ENCODE results near the gene CDHR3. TPM values are rescaled to one million over a fixed set of nuclear protein-coding genes. Genes with fewer than 3 reads are reported as not detected.

The CDHR3 gene
- total and polyA plus RNA-seq, 10 of the 15 experiments (the other 5 are each of a cell fraction or from before 2014, with no cell fraction given), result 0.06 to 0.11 TPM; not detected in 8

GRCh38 chr7:105972276-105972675 is 9.2 kb downstream of the CDHR3 start:
- FAIRE-seq, result no peak
- intact Hi-C loops (cut with micrococcal nuclease; ENCODE audit: unreplicated experiment), result no loop called here
- Histone ChIP-seq H4K20me1 (ENCODE audit: control insufficient read depth, insufficient read depth) (no peaks in the 10 kb centered on the region), H3K27me3 (replicated peaks in 1 of 2; ENCODE audit: control insufficient read depth in 2 of 2, insufficient read depth in 2 of 2, low read length in 1 of 2) (no peaks in the 10 kb centered on the region; a peak in 1 of 4 replicates), H3K4me3 (no peak overlapping the region), H3K27ac (ENCODE audit: control insufficient read depth, insufficient read depth) (no peak overlapping the region), H3K9me3 (replicated peaks; ENCODE audit: control insufficient read depth, insufficient read depth, low read length) (no peaks in the 10 kb centered on the region), H2AFZ (ENCODE audit: control insufficient read depth, low read depth, low read length) (no peak overlapping the region), H3K4me1 (ENCODE audit: control insufficient read depth, insufficient read depth, low read length) (no peaks in the 10 kb centered on the region), H3K4me2 (ENCODE audit: control insufficient read depth, insufficient read depth) (no peak overlapping the region), H3K36me3 (ENCODE audit: control insufficient read depth in 2 of 2, insufficient read depth in 2 of 2, low read length in 1 of 2) (no peaks in the 10 kb centered on the region), H3K79me2 (ENCODE audit: control insufficient read depth, insufficient read depth, low read length) (no peaks in the 10 kb centered on the region), H3K9ac (ENCODE audit: control insufficient read depth, insufficient read depth, low read length) (no peak overlapping the region)
- RAD21 ChIA-PET (ENCODE audit: unreplicated experiment), result no interaction called here
- 17% methylated on average over 4 of the region's 4 CpGs for whole genome bisulfite sequencing (ENCODE audit: insufficient coverage, insufficient replicate concordance, low lambda C conversion rate, missing lambda C conversion rate)
- POLR2A ChIA-PET, result no interaction called here
- DNase-seq (ENCODE audit: low read depth, low spot score), result no peak
- in situ Hi-C loops (cut with MboI), result no loop called here
- SMC1A ChIA-PET (ENCODE audit: uncharacterized antibody, unreplicated experiment), result no interaction called here
- TF ChIP-seq MXI1 (IDR thresholded peaks at IDR 0.05; ENCODE audit: low read depth, low read length), result no peak
- TF ChIP-seq PAX8 (IDR thresholded peaks at IDR 0.05), result no peak
- CTCF ChIA-PET, result interaction anchor here (0.8 to 1.0 kb wide), 2 partner anchors 45 to 211 kb away, joined by 3 read pairs; no protein-coding TSS in a partner anchor
- no TSS peak for BruUV-seq (replicated peaks)
- no peak for ATAC-seq

- no peak overlapping the region for H3K4me2 ChIP-seq (ENCODE audit: control insufficient read depth, insufficient read depth)
- H3K36me3 ChIP-seq (ENCODE audit: control insufficient read depth in 2 of 2, insufficient read depth in 2 of 2, low read length in 1 of 2), result no peaks in the 10 kb centered on the region
- intact Hi-C loops (cut with micrococcal nuclease; ENCODE audit: unreplicated experiment) (no loop called here), in situ Hi-C loops (cut with MboI) (no loop called here)
- H2AFZ ChIP-seq (ENCODE audit: control insufficient read depth, low read depth, low read length), result no peak overlapping the region
- WGBS (ENCODE audit: insufficient coverage, insufficient replicate concordance, low lambda C conversion rate, missing lambda C conversion rate), result 34% methylated on average over 5 of the region's 5 CpGs
- no peak overlapping the region for H3K9ac ChIP-seq (ENCODE audit: control insufficient read depth, insufficient read depth, low read length)
- CTCF ChIA-PET, result interaction anchor here (0.7 kb wide), 1 partner anchor 260 kb away, joined by 3 read pairs; no protein-coding TSS in a partner anchor
- no peak overlapping the region for H3K4me3 ChIP-seq
- RAD21 ChIA-PET (ENCODE audit: unreplicated experiment), result no interaction called here
- FAIRE-seq (no peak), DNase-seq (ENCODE audit: low read depth, low spot score) (no peak), ATAC-seq (no peak)
- no peak overlapping the region for H3K27ac ChIP-seq (ENCODE audit: control insufficient read depth, insufficient read depth)
- no peaks in the 10 kb centered on the region for H3K79me2 ChIP-seq (ENCODE audit: control insufficient read depth, insufficient read depth, low read length)
- H3K4me1 ChIP-seq (ENCODE audit: control insufficient read depth, insufficient read depth, low read length), result no peaks in the 10 kb centered on the region
- no peaks in the 10 kb centered on the region for H4K20me1 ChIP-seq (ENCODE audit: control insufficient read depth, insufficient read depth)
- no peaks in the 10 kb centered on the region; a peak in 1 of 4 replicates for H3K27me3 ChIP-seq (replicated peaks in 1 of 2; ENCODE audit: control insufficient read depth in 2 of 2, insufficient read depth in 2 of 2, low read length in 1 of 2)
- SMC1A ChIA-PET (ENCODE audit: uncharacterized antibody, unreplicated experiment), result no interaction called here
- no peaks in the 10 kb centered on the region for H3K9me3 ChIP-seq (replicated peaks; ENCODE audit: control insufficient read depth, insufficient read depth, low read length)
- TF ChIP-seq TCF3 (IDR thresholded peaks at IDR 0.05; ENCODE audit: borderline replicate concordance, insufficient read depth, low read depth, low read length), result no peak
- TF ChIP-seq ZZZ3 (IDR thresholded peaks at IDR 0.05; ENCODE audit: control insufficient read depth, insufficient read length, low read depth), result no peak
- TF ChIP-seq, protein P1, sequence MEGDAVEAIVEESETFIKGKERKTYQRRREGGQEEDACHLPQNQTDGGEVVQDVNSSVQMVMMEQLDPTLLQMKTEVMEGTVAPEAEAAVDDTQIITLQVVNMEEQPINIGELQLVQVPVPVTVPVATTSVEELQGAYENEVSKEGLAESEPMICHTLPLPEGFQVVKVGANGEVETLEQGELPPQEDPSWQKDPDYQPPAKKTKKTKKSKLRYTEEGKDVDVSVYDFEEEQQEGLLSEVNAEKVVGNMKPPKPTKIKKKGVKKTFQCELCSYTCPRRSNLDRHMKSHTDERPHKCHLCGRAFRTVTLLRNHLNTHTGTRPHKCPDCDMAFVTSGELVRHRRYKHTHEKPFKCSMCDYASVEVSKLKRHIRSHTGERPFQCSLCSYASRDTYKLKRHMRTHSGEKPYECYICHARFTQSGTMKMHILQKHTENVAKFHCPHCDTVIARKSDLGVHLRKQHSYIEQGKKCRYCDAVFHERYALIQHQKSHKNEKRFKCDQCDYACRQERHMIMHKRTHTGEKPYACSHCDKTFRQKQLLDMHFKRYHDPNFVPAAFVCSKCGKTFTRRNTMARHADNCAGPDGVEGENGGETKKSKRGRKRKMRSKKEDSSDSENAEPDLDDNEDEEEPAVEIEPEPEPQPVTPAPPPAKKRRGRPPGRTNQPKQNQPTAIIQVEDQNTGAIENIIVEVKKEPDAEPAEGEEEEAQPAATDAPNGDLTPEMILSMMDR (IDR thresholded peaks at IDR 0.05 in 2 of 3, conservative IDR thresholded peaks at IDR 0.05 in 1 of 3; ENCODE audit: control insufficient read depth in 2 of 3, extremely low read depth in 1 of 3, insufficient read depth in 1 of 3, low read depth in 3 of 3, low read length in 3 of 3), result no peak
- TF ChIP-seq CEBPB (IDR thresholded peaks at IDR 0.05; ENCODE audit: borderline replicate concordance in 1 of 2, low read depth in 2 of 2, low read length in 2 of 2), result no peak
- TF ChIP-seq CBX3 (IDR thresholded peaks at IDR 0.05; ENCODE audit: borderline replicate concordance, low read depth), result no peak
- TF ChIP-seq IKZF1 (conservative IDR thresholded peaks at IDR 0.05), result no peak
- TF ChIP-seq ATF2 (IDR thresholded peaks at IDR 0.05; ENCODE audit: low read length), result no peak
- no peak for TF ChIP-seq STAT1 (conservative IDR thresholded peaks at IDR 0.05)
- TF ChIP-seq LARP7 (IDR thresholded peaks at IDR 0.05), result no peak
- TF ChIP-seq TCF7 (IDR thresholded peaks at IDR 0.05; ENCODE audit: borderline replicate concordance), result no peak
- BruUV-seq (replicated peaks), result no TSS peak
- POLR2A ChIA-PET, result no interaction called here
Observed at GRCh38 chr7:105974471-105974870, 11.4 kb downstream of the CDHR3 start.

All from GM12878 (cell line).